Endothelial cell of umbilical vein (primary cell): ENCODE data around the gene RAD51B.

Experiments
- POLR2A ChIP-seq: IDR thresholded peaks from 2 replicates; pipeline ENCODE4 v1.6.1; 2012; ENCODE audit warnings: low read depth, mild to moderate bottlenecking, control low read depth, low read length
- TF ChIP-seq, protein P1 (sequence below), 2 donors: IDR thresholded peaks; 1 replicate in 1 of 2; 2 replicates in 1 of 2; pipeline ENCODE4 v1.5.1; 2011; ENCODE audit warnings: low read length in 2 of 2, mild to moderate bottlenecking in 2 of 2, moderate library complexity in 2 of 2, control low read depth in 1 of 2, inconsistent platforms in 1 of 2, low read depth in 1 of 2; ENCODE audit not compliant: insufficient read depth in 1 of 2; ENCODE audit errors: extremely low read depth in 1 of 2

DNA sequence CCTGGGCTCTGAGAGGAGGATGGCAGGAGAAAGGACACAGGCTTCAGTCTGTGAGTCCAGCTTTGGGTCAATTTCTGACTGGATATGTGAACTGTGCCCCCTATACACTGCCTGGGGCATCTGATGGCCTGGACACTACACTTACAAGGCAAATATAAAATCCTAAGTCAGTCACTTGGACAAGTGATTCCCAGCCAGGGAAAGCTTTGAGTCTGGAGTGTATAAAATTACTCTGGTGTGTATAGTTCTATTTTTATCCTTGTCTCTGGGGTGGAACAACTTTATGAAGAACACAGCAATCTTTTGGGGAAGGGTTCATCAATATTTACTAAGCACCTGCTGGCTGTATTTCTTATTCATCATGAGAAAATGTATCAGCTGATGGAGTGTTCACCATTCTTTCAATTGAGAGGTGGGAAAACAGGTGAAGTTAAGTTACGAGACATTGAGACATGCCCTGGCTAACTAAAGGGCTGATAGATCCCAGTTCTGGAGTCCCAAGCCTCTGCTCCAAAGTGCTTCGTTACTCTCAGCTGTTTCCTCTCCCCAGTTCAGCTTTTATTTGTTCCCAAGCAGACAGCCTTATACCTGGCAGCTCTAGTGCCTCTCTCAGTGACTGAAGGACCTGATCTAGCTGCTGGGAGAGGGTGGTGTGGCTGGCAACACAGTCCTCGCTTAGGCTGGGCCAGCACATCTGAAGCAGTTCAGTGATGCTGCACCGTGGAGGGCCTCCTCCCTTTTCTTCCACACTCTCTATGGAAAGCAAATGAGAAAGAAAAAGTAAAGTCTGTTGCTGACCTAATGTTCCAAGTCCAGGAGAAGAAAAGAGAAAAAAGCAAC is 34.1 kb upstream of the RAD51B start:
- TF ChIP-seq POLR2A: no peak
- TF ChIP-seq, protein P1, sequence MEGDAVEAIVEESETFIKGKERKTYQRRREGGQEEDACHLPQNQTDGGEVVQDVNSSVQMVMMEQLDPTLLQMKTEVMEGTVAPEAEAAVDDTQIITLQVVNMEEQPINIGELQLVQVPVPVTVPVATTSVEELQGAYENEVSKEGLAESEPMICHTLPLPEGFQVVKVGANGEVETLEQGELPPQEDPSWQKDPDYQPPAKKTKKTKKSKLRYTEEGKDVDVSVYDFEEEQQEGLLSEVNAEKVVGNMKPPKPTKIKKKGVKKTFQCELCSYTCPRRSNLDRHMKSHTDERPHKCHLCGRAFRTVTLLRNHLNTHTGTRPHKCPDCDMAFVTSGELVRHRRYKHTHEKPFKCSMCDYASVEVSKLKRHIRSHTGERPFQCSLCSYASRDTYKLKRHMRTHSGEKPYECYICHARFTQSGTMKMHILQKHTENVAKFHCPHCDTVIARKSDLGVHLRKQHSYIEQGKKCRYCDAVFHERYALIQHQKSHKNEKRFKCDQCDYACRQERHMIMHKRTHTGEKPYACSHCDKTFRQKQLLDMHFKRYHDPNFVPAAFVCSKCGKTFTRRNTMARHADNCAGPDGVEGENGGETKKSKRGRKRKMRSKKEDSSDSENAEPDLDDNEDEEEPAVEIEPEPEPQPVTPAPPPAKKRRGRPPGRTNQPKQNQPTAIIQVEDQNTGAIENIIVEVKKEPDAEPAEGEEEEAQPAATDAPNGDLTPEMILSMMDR (IDR thresholded peaks at IDR 0.05; ENCODE audit: extremely low read depth in 1 of 2, insufficient read depth in 1 of 2, low read depth in 1 of 2, low read length in 2 of 2): no peak
